Mucosa of gallbladder (tissue), 1 donor: ENCODE results near the gene ADAD1. TPM values are rescaled to one million over a fixed set of nuclear protein-coding genes. Genes with fewer than 3 reads are reported as not detected.
"Not testable (repeated sequence)": the region's sequence is repeated elsewhere in the genome, so short reads cannot be mapped to it uniquely, and the experiment has no call there.

Experiments used
- DNase-seq: peaks from one replicate; pipeline ENCODE4 v3.0.0-alpha.2; 2020; ENCODE audit warnings: low spot score
- total RNA-seq: library from RNA; stranded (reverse); gene quantifications from one replicate; pipeline ENCODE4 v1.2.1, GENCODE V29; 2021
- donor health status: DM: no; HTN: no; CAD: no.

Gene ADAD1
- not detected for total RNA-seq

GRCh38 chr4:122378711-122379110 lies at the start of gene ADAD1:
ADAD1 (plus strand) TSS chr4:122379011; CDS start chr4:122380070, 1,059 bp downstream.
- DNase-seq: no peak

GRCh38 chr4:122329876-122330565 lies 48.8 kb upstream of the ADAD1 start:
- no peak for DNase-seq

GRCh38 chr4:122331195-122331594 lies 47.6 kb upstream of the ADAD1 start:
- DNase-seq: no peak

GRCh38 chr4:122334828-122335227 lies 44.0 kb upstream of the ADAD1 start:
- no peak for DNase-seq

- no peak for DNase-seq
Measured at GRCh38 chr4:122341886-122342285, 36.9 kb upstream of the ADAD1 start.

GRCh38 chr4:122346036-122346435 lies 32.8 kb upstream of the ADAD1 start:
- no peak for DNase-seq

- no peak for DNase-seq
Measured at GRCh38 chr4:122346503-122346902, 32.3 kb upstream of the ADAD1 start.

- DNase-seq: no peak
Measured at GRCh38 chr4:122356317-122356808, 22.4 kb upstream of the ADAD1 start.

GRCh38 chr4:122360754-122361153 lies 18.1 kb upstream of the ADAD1 start:
- DNase-seq: no peak

GRCh38 chr4:122364700-122365404 lies 14.0 kb upstream of the ADAD1 start:
- no peak for DNase-seq

GRCh38 chr4:122368786-122369185 lies 10.0 kb upstream of the ADAD1 start:
- not testable (repeated sequence) for DNase-seq

- no peak for DNase-seq
Measured at GRCh38 chr4:122377352-122377751, 1.5 kb upstream of the ADAD1 start.

GRCh38 chr4:122379239-122379638 lies 428 bp downstream of the ADAD1 start:
- DNase-seq: no peak

GRCh38 chr4:122383341-122383740 lies 4.5 kb downstream of the ADAD1 start:
- no peak for DNase-seq

- no peak for DNase-seq
Measured at GRCh38 chr4:122384245-122384644, 5.4 kb downstream of the ADAD1 start.

- DNase-seq: no peak
Measured at GRCh38 chr4:122393276-122393675, 14.5 kb downstream of the ADAD1 start.

- DNase-seq: no peak
Measured at GRCh38 chr4:122403861-122404260, 25.1 kb downstream of the ADAD1 start.

- DNase-seq: no peak
Measured at GRCh38 chr4:122412547-122412946, 33.7 kb downstream of the ADAD1 start.

GRCh38 chr4:122423246-122423645 lies 44.4 kb downstream of the ADAD1 start:
- DNase-seq: no peak

GRCh38 chr4:122431351-122431750 lies 52.5 kb downstream of the ADAD1 start:
- no peak for DNase-seq

GRCh38 chr4:122434285-122434684 lies 55.5 kb downstream of the ADAD1 start:
- DNase-seq: no peak

GRCh38 chr4:122450847-122451246 lies 72.0 kb downstream of the ADAD1 start:
- no peak for DNase-seq

- DNase-seq: no peak
Measured at GRCh38 chr4:122453384-122453995, 74.7 kb downstream of the ADAD1 start.
